ENCODE results near the gene NR6A1. TPM values are rescaled to one million over a fixed set of nuclear protein-coding genes. Genes with fewer than 3 reads are reported as not detected.

NR6A1 gene
- polyA plus RNA-seq, 1 experiment = 0.10 TPM

GRCh38 chr9:124498499-124499146 lies 272.5 kb downstream of the NR6A1 start:
- H3K27ac ChIP-seq (ENCODE audit: low read depth, low read length) = no peak overlapping the region
- TF ChIP-seq CTCF (IDR thresholded peaks at IDR 0.05; ENCODE audit: low read depth, low read length) = no peak
- no peaks in the 10 kb centered on the region; the same call in 1 of the 2 replicates for H3K9me3 ChIP-seq (ENCODE audit: control insufficient read depth, insufficient read depth, low read length)
- H3K27me3 ChIP-seq (ENCODE audit: control insufficient read depth, insufficient read depth, low read length) = peaks cover 85% of the 10 kb centered on the region
- DNase-seq (ENCODE audit: low read depth, low spot score) = no peak
- no peak overlapping the region for H3K4me3 ChIP-seq (ENCODE audit: low read depth, low read length)
- CTCF ChIA-PET = no interaction called here
- POLR2A ChIA-PET = no interaction called here

- H3K4me3 ChIP-seq (ENCODE audit: low read depth, low read length) = no peak overlapping the region
- POLR2A ChIA-PET = interaction anchor here (0.6 kb wide), 1 partner anchor 17 kb away, joined by 3 read pairs; no protein-coding TSS in a partner anchor
- no peak for TF ChIP-seq CTCF (IDR thresholded peaks at IDR 0.05; ENCODE audit: low read depth, low read length)
- peaks cover 87% of the 10 kb centered on the region for H3K27me3 ChIP-seq (ENCODE audit: control insufficient read depth, insufficient read depth, low read length)
- H3K27ac ChIP-seq (ENCODE audit: low read depth, low read length) = no peak overlapping the region
- CTCF ChIA-PET = no interaction called here
- no peaks in the 10 kb centered on the region; the same call in 1 of the 2 replicates for H3K9me3 ChIP-seq (ENCODE audit: control insufficient read depth, insufficient read depth, low read length)
- DNase-seq (ENCODE audit: low read depth, low spot score) = no peak
These were observed 273.1 kb downstream of the NR6A1 start for GRCh38 chr9:124498040-124498439.

- no peak for TF ChIP-seq CTCF (IDR thresholded peaks at IDR 0.05; ENCODE audit: low read depth, low read length)
- Histone ChIP-seq H3K9me3 (ENCODE audit: control insufficient read depth, insufficient read depth, low read length) (no peaks in the 10 kb centered on the region; the same call in 1 of the 2 replicates), H3K4me3 (ENCODE audit: low read depth, low read length) (no peak overlapping the region), H3K27me3 (ENCODE audit: control insufficient read depth, insufficient read depth, low read length) (peaks cover 87% of the 10 kb centered on the region), H3K27ac (ENCODE audit: low read depth, low read length) (no peak overlapping the region)
- DNase-seq (ENCODE audit: low read depth, low spot score) = no peak
- POLR2A ChIA-PET = interaction anchor here (0.6 kb wide), 1 partner anchor 16 kb away, joined by 3 read pairs; no protein-coding TSS in a partner anchor
- CTCF ChIA-PET = no interaction called here
These were observed 273.7 kb downstream of the NR6A1 start for GRCh38 chr9:124497441-124497840.

- ChIA-PET CTCF (no interaction called here), POLR2A (no interaction called here)
These were observed 274.6 kb downstream of the NR6A1 start for GRCh38 chr9:124496463-124496862.

More at GRCh38 chr9:124496463-124496862, 274.6 kb downstream of the NR6A1 start:
- no peak for DNase-seq (ENCODE audit: low read depth, low spot score)
- Histone ChIP-seq H3K27me3 (ENCODE audit: control insufficient read depth, insufficient read depth, low read length) (peaks cover 80% of the 10 kb centered on the region), H3K4me3 (ENCODE audit: low read depth, low read length) (no peak overlapping the region), H3K27ac (ENCODE audit: low read depth, low read length) (no peak overlapping the region), H3K9me3 (ENCODE audit: control insufficient read depth, insufficient read depth, low read length) (no peaks in the 10 kb centered on the region; the same call in 1 of the 2 replicates)
- no peak for TF ChIP-seq CTCF (IDR thresholded peaks at IDR 0.05; ENCODE audit: low read depth, low read length)
